Epidermal melanocyte (primary cell): ENCODE results near the gene ECM1.

ENCODE experiments used
- DNase-seq: peaks from one replicate; pipeline ENCODE4 v3.0.0; 2011; ENCODE audit warnings: low spot score; ENCODE audit not compliant: insufficient read length

Gene ECM1

GRCh38 chr1:150507912-150508864 lies at the start of gene ECM1:
Gene ECM1, plus strand, starts transcription at chr1:150508109. Its CDS starts 101 bp downstream, at chr1:150508210.
- peak; percentile 89 for DNase-seq

- DNase-seq, result no peak
These were observed 43.5 kb upstream of the ECM1 start for GRCh38 chr1:150464422-150464826.

- no peak for DNase-seq
These were observed 40.9 kb upstream of the ECM1 start for GRCh38 chr1:150466964-150467363.

GRCh38 chr1:150469291-150469690 lies 38.6 kb upstream of the ECM1 start:
- no peak for DNase-seq

GRCh38 chr1:150472601-150473200 lies 35.2 kb upstream of the ECM1 start:
- no peak for DNase-seq

- no peak for DNase-seq
These were observed 34.2 kb upstream of the ECM1 start for GRCh38 chr1:150473659-150474058.

GRCh38 chr1:150474869-150475268 lies 33.0 kb upstream of the ECM1 start:
- no peak for DNase-seq

- no peak for DNase-seq
These were observed 31.2 kb upstream of the ECM1 start for GRCh38 chr1:150476754-150477153.

GRCh38 chr1:150477320-150477719 lies 30.6 kb upstream of the ECM1 start:
- no peak for DNase-seq

- DNase-seq, result no peak
These were observed 30.2 kb upstream of the ECM1 start for GRCh38 chr1:150477733-150478132.

GRCh38 chr1:150479370-150479769 lies 28.5 kb upstream of the ECM1 start:
- no peak for DNase-seq

- no peak for DNase-seq
These were observed 28.0 kb upstream of the ECM1 start for GRCh38 chr1:150479927-150480352.

- DNase-seq, result no peak
These were observed 23.5 kb upstream of the ECM1 start for GRCh38 chr1:150484431-150484830.

- DNase-seq, result no peak
These were observed 23.0 kb upstream of the ECM1 start for GRCh38 chr1:150484861-150485260.

GRCh38 chr1:150486966-150487762 lies 20.7 kb upstream of the ECM1 start, which contains the start of gene TARS2:
Gene TARS2, plus strand, starts transcription at chr1:150487419. Its CDS starts 32 bp downstream, at chr1:150487451.
- DNase-seq, result peak; percentile 95

- DNase-seq, result no peak
These were observed 20.2 kb upstream of the ECM1 start for GRCh38 chr1:150487763-150488115.

GRCh38 chr1:150493175-150493574 lies 14.7 kb upstream of the ECM1 start:
- DNase-seq, result no peak

- DNase-seq, result no peak
These were observed 9.6 kb upstream of the ECM1 start for GRCh38 chr1:150498342-150498741.

- no peak for DNase-seq
These were observed 2.5 kb upstream of the ECM1 start for GRCh38 chr1:150505431-150505830.

GRCh38 chr1:150508982-150509381 lies 1.1 kb downstream of the ECM1 start:
- DNase-seq, result no peak

- no peak for DNase-seq
These were observed 3.6 kb downstream of the ECM1 start for GRCh38 chr1:150511551-150511950.
